Ovary (tissue), 9 donors: Measurements from ENCODE around the gene EFNA5. TPM values are rescaled to one million over a fixed set of nuclear protein-coding genes. Genes with fewer than 3 reads are reported as not detected.

ENCODE experiments used
- DNase-seq, 5 donors: peaks; one replicate each; pipeline ENCODE4 v3.0.0-alpha.2; 2019 to 2020
- H3K27ac ChIP-seq, 2 donors: fragments of 200-600 bp; one replicate each; pipeline versions ENCODE4 v1.5.1 to v1.8.0; 2019 to 2022
- H3K27me3 ChIP-seq: fragments of 200-600 bp; one replicate; pipeline ENCODE4 v1.8.0; 2022
- H3K36me3 ChIP-seq: fragments of 200-600 bp; sonication (generic); one replicate; pipeline ENCODE4 v1.5.1; 2019
- H3K4me1 ChIP-seq: one replicate; pipeline ENCODE4 v1.8.1; 2013; ENCODE audit warnings: mild to moderate bottlenecking, moderate library complexity; ENCODE audit not compliant: insufficient read depth
- H3K4me3 ChIP-seq: fragments of 200-600 bp; sonication (generic); one replicate; pipeline ENCODE4 v1.5.1; 2017
- H3K9me3 ChIP-seq, 2 donors: fragments of 200-600 bp in 1 of 2; sonication (generic) in 1 of 2; one replicate each; pipeline versions ENCODE4 v1.5.1 to v1.8.1; 2013 to 2019; ENCODE audit warnings: mild to moderate bottlenecking in 1 of 2, moderate library complexity in 1 of 2
- CTCF ChIP-seq, 3 donors: fragments of 450-650 bp in 2 of 3; fragments of 200-600 bp in 1 of 3; IDR thresholded peaks; one replicate each; pipeline versions ENCODE4 v1.5.1 to v1.8.0; 2016 to 2022; ENCODE audit warnings: antibody characterized with exemption in 3 of 3, mild to moderate bottlenecking in 1 of 3
- EP300 ChIP-seq: sonication (generic); formaldehyde crosslinking; IDR thresholded peaks from one replicate; pipeline ENCODE4 v1.6.1; 2017; ENCODE audit warnings: antibody characterized with exemption
- POLR2A ChIP-seq: fragments of 450-650 bp; IDR thresholded peaks from one replicate; pipeline ENCODE4 v1.6.1; 2017; ENCODE audit warnings: antibody characterized with exemption, mild to moderate bottlenecking, moderate library complexity
- WGBS, 3 donors: extraction: QIAGEN DNeasy Blood & Tissue Kit in 1 of 3; methylation state at CpG; one replicate each; pipeline versions ENCODE4 v1.1.5 to v1.1.7; 2013 to 2017; 5-methylcytosine and 5-hydroxymethylcytosine counted together
- intact Hi-C, 4 donors: fragments of 100-400 bp; cut with DNase I; formaldehyde crosslinking; loops; one replicate each; pipeline versions ENCODE4 v1.11.0 to v1.15.1; 2022 to 2023
- polyA plus RNA-seq, 2 donors: library from polyadenylated mRNA; stranded (reverse); fragments of 200-250 nt in 1 of 2; fragments of 350-450 nt in 1 of 2; fragmentation: Illumina TruSeq in 1 of 2; extraction: RNeasy Lipid Tissue Mini Kit (QIAGEN cat#74804) in 1 of 2; gene quantifications; one replicate each; pipeline ENCODE4 v1.2.3, GENCODE V29; 2013 to 2014
- total RNA-seq, 7 donors: library from RNA; depleted of rRNA in 2 of 7; stranded (reverse); fragments of >200 nt in 2 of 7; fragmentation: NEBNext Ultra II Directional in 3 of 7; extraction: Animal tissue kit (Norgen Biotek cat#: 25700) in 3 of 7; gene quantifications; one replicate each; pipeline versions ENCODE4 v1.1.0 to v1.2.4, GENCODE V29; 2016 to 2023
- donor health status: DM: no; HTN: no; CAD: no; lungs with moderate emphysema.
- donor health status: DM: no; HTN: no; CAD: no.
- donor health status: Bipolar disorder and iron deficiency.
- donor health status: DM: yes; HTN: yes; CAD: no.
- donor health status: DM: no; HTN: no; CAD: no.
- donor health status: DM: yes; HTN: yes; CAD: no.

Gene EFNA5
- total and polyA plus RNA-seq, 9 donors: 1.5 to 20.6 (median 7.7) TPM

DNA sequence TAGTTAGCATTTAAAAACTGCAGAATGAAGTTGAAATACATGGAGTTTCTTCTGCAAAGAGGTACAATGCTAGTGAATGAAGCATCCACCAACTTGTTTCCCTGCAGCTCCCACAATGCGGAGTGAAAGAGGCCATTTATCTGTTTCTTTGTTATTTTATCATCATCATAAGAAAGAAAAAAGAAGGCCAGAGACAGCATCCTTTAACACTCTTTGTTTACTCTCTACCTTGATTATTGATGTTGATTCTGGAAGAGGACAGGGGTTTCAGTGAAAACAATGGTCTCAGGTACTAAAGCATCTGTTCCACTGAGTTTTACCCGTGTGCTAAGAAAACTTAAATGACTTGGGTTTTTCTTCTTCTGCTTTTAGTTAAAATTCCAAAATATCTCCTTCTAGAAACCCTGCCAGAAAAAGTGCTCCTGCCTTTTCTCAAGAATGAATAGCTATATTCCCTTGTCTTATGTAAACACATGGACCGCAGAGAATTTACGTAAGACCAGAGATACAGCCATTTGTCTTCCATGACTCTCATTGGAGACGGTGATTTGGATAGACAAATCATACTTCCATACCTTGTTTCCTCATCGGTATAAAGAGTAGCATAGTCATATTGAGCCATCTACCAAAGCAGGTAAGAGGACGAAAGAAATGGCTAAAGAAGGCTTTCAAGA, 81.1 kb downstream of the EFNA5 start:
- no peaks in the 10 kb centered on the region for H3K36me3 ChIP-seq
- no peaks in the 10 kb centered on the region for H3K27me3 ChIP-seq
- intact Hi-C loops: no loop called here
- no peak overlapping the region for H3K27ac ChIP-seq
- DNase-seq: no peak
- 90 to 91% (median 90%) methylated on average over 7 of the region's 7 CpGs for WGBS, 3 donors
- TF ChIP-seq POLR2A (no peak), CTCF (IDR thresholded peaks at IDR 0.05) (no peak), EP300 (no peak)
- H3K9me3 ChIP-seq: no peaks in the 10 kb centered on the region
- no peaks in the 10 kb centered on the region for H3K4me1 ChIP-seq
- H3K4me3 ChIP-seq: no peak overlapping the region

GRCh38 chr5:107582625-107583024, 88.1 kb downstream of the EFNA5 start:
- Histone ChIP-seq H3K9me3 (no peaks in the 10 kb centered on the region), H3K36me3 (no peaks in the 10 kb centered on the region), H3K4me3 (no peak overlapping the region), H3K4me1 (peaks cover under 1% of the 10 kb centered on the region), H3K27ac (no peak overlapping the region), H3K27me3 (no peaks in the 10 kb centered on the region)
- TF ChIP-seq POLR2A (no peak), EP300 (no peak), CTCF (IDR thresholded peaks at IDR 0.05) (no peak)
- intact Hi-C loops: no loop called here
- no peak for DNase-seq

DNA sequence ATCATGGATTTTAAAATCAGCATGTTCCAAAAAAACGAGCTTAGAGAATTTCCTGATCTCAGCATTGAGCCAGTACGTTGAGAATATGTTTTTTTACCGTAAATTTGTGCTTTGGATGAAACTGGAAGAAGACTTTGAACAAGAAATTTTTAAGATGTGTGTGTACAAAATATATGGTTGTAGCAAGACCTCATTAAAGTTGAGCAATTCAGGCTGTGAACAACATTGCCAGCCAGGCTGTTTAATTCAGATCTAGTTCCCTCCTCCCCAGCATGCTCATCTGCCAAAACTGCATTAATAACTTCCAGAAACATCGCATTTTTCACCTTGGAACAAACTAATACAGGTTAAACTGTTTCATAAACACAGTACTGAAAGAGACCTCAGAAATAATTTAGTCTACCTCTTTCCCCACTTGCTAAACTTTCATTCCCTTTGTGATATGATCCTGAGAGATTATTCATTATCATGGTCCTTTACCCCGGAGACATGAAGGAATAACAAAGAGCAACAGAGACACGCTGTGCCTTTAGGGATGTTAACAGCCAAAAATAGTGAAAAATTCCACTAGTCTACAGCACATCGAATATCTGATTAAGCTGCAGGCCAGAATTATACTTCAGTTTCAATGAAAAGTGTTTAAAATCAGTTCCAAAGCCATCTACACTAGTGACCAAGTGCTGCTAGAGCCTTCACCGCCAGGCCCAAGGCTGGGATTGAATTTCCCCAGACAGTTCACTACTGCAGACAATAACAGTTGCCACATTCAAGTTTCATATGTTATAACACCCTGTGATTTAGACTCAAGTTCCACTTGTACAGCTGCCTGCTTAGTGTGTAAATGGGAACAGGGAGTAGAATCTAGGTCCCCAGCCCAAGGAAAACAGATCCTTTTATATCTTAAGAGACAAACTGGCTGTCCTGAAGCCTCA, 89.6 kb downstream of the EFNA5 start:
- no peaks in the 10 kb centered on the region for H3K27me3 ChIP-seq
- no peak overlapping the region for H3K4me3 ChIP-seq

More for the DNA sequence above, 89.6 kb downstream of the EFNA5 start:
- no peak for TF ChIP-seq EP300
- TF ChIP-seq CTCF (IDR thresholded peaks at IDR 0.05): no peak
- intact Hi-C loops: no loop called here
- 29 to 41% (median 38%) methylated on average over 8 of the region's 8 CpGs for WGBS, 3 donors
- no peak for DNase-seq
- Histone ChIP-seq H3K27ac (no peak overlapping the region), H3K36me3 (no peaks in the 10 kb centered on the region), H3K9me3 (no peaks in the 10 kb centered on the region), H3K4me1 (peaks cover 2% of the 10 kb centered on the region)
